Activated CD4-positive, alpha-beta T cell treated with anti-CD3 and anti-CD28 coated beads for 48 hours (primary cell): ENCODE data around the gene EYA3.

Source experiments
- DNase-seq: peaks from one replicate; pipeline ENCODE4 v3.0.0-alpha.2; 2020

EYA3 gene

GRCh38 chr1:28112388-28113241, 24.2 kb upstream of the EYA3 start:
- DNase-seq = no peak

GRCh38 chr1:28111157-28111556, 22.7 kb upstream of the EYA3 start:
- DNase-seq = no peak

- DNase-seq = no peak
These were observed 22.1 kb upstream of the EYA3 start for GRCh38 chr1:28110555-28110954.

DNA sequence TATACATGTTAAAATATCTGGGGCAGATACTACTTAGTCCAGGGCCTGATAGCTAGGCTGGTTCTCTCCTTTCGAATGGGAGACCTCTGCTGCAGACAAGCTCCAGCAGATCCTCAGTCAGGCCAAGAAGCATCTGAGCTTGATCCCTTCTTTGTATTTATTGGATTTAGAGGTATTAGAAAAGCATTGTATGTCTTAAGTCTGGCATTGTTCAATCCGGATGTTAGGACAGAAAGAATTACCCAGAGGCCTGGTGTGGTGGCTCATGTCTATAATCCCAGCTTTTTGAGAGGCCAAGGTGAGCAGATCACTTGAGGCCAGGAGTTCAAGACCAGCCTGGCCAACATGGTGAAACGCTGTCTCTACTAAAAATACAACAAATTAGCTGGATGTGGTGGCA, 21.2 kb upstream of the EYA3 start:
- DNase-seq = no peak

DNA sequence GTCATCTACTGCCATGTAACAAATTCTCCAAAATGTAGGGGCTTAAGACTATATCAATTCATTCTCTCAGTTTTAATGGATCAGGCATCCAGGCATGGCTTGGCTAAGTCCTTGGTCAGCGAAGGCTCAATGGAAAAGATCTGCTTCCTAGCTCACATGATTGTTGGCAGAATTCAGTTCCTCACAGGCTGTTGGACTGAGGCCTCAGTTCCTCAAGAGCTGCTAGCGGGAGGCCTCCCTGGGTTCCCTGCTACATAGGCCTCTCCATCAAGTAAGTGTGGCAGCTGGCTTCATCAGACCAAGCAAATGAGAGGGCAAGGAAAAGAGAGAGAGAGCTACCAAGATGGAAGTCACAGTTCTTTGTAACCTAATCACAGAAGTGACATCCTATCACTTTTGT, 19.6 kb upstream of the EYA3 start:
- no peak for DNase-seq

DNA sequence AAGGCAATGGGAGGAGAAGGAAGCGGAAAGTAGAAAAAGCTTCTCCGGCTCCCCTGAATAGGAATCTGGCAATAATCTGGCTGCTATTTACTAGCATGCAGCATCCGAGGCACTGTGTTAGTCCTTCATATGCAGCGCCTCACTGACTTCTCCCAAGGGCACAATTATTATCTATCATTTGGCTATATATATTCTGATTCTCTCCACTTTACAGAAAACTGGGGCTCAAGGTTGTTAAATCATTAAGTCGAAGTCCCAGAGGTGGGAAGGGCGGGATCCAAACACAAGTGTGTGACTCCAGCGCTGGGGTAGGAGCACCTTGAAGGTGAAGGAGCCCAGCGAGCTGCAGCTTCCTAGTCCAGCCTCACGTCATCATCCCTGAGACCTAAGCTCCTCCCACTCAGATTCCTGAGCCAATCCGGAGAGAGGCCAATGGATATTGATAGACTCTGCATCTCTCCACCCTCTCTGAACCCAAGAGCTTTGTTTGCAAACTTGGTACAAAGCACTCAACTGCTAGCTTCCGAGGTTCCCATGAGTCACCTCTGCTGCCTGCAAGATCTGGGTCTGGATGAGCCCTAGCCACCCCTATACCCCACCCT, 16.6 kb upstream of the EYA3 start:
- DNase-seq = no peak

GRCh38 chr1:28102189-28102588, 13.8 kb upstream of the EYA3 start:
- DNase-seq = no peak

DNA sequence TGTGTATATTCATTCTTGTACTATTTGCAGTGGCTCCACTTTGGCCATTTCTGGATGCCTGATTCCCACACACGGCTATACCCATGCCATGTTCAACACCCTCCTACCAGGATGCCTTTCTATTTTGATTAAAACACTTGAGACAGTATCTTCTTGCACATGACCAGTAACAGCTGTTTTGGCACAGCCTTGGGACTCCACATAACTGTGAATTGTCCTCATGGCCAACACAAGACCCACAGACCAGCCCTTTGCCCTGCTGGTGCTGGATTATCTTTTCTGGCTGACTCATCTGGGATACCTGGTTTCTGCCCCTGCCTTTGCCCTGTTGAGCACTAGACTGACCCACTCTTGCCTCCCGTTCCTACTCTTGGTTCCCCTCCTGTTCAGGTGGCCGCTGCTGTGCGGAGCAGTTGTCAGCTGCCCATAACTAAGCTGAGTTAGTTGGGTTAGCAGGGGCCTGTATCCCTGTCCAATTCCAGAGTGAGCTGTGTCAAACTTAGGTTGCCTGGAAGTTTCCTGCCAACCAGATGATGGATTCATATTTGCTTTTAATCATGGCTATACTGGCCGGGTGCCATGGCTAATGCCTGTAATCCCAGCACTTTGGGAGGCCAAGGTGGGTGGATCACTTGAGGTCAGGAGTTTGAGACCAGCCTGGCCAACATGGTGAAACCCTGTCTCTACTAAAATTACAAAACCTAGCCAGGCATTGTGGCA, 10.8 kb upstream of the EYA3 start:
- DNase-seq = no peak

GRCh38 chr1:28097100-28097472, 8.7 kb upstream of the EYA3 start:
- no peak for DNase-seq

- DNase-seq = no peak
These were observed 8.0 kb upstream of the EYA3 start for GRCh38 chr1:28096210-28097099.

- DNase-seq = peak; percentile 87
These were observed 2.8 kb upstream of the EYA3 start for GRCh38 chr1:28091043-28091781.

- peak; percentile 50 for DNase-seq
These were observed 719 bp downstream of the EYA3 start for GRCh38 chr1:28087614-28088167.

- DNase-seq = no peak
These were observed 1.8 kb downstream of the EYA3 start for GRCh38 chr1:28086651-28087050.

DNA sequence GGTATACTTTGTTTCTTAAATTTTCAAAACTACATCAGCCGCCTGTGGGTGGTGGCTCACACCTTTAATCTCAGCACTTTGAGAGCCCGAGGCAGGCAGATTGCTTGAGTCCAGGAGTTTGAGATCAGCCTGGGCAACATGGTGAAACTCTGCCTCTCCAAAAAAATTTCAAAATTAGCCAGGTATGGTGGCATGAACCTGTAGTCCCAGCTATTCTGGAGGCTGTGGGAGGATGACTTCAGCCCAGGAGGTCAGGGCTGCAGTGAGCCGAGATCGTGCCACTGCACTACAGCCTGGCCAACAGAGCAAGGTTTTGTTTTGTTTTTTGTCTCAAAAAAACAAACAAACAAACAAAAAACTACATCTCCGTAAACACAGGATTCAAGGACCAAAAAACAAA, 3.3 kb downstream of the EYA3 start:
- no peak for DNase-seq

- DNase-seq = no peak
These were observed 4.5 kb downstream of the EYA3 start for GRCh38 chr1:28083876-28084275.

DNA sequence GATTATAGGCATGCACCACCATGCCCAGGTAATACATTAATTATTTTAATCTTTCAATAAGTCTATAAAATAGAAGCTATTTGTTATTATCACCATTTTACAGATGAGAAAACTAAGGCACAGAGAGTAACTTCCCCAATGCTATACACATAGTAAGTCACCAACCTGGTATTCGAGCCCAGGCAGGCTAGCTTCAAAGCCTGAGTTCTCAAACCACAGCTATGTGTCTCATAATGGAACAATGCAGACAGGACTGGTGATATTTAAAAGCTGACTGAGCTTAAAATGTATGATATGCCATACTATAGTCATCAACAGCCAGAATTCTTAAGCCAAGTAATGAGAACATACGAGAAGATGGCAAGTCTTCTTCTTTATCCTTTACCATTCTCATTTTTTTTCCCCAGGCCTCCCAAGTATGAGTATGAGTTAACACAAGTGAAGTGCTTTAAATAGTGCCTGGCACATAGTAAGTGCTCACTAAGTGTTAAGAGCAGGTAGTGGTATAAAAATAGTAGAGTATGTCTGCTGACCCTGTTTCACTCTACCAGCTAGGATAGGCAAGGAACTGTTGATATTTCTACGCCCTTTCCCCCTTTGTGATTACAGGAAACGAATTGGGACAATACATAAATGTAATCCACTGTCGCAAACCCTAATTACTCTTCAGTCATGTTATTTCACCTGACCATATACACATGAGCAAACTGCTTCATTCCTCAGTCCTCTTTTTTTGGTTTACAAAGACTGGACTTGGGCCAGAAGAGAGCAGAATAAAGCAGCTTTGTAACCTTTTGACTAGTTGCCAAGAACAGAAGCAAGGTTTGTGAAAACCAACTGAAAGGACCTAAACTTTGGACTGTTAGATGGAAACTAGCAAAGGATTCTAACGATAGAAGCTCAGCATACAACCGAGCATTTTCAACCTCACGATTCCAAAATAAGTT, 9.5 kb downstream of the EYA3 start:
- no peak for DNase-seq

DNA sequence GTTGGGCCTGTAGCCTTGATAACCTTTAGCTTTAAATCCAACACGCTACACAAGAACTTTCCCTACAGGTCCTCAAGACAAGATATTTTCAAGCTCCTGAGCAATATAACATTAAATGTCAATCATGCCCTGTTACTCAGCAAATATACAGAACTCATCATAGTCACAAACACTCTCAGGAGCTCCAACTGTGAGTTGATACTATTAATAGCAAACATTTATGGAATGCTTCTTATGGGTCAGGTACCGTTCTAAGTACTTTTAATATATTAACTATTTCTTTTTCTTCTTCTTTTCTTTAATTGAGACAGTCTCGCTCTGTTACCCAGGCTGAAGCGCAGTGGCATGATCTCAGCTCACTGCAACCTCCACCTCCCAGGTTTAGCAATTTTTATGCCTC, 10.1 kb downstream of the EYA3 start:
- no peak for DNase-seq

DNA sequence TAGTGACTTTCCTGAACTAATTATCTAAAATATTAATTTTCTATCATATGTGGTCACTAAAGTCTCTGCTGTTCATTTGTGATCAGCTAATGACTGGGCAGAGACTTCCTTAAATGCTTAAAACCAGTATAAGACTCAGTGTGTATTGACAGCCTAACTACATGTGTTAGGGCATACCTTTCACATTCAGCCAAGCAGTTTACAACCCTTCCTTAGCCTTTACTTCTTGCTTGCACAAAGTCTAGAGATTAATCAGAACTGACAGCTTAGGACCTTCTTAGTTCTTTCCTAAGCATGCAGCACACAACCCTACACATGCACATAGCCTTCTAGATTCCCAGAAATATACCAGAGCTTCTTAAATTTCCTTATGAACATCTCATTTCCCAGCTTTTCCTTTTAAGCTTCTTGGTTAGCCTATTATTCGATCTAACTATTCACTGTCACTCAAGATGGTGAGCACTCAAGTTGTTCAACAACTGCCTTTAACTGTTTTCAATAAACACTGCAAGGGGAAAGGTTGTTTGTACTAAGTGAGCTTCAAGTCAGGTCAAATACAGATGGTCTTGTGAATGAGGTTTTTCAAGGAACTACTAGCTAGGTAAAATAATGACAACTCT, 13.4 kb downstream of the EYA3 start:
- DNase-seq = no peak

- no peak for DNase-seq
These were observed 14.5 kb downstream of the EYA3 start for GRCh38 chr1:28073867-28074266.

GRCh38 chr1:28071813-28072212, 16.6 kb downstream of the EYA3 start:
- no peak for DNase-seq
